Measurements from ENCODE around the gene FAM171A2.
"Not testable (repeated sequence)": the region's sequence is repeated elsewhere in the genome, so short reads cannot be mapped to it uniquely, and the experiment has no call there.

FAM171A2 gene

GRCh38 chr17:44367231-44367979, 3.8 kb upstream of the FAM171A2 start:
- no peak overlapping the region for H3K14ac ChIP-seq (ENCODE audit: low read length)
- H3K4me1 ChIP-seq (ENCODE audit: control insufficient read depth in 1 of 2, insufficient read depth in 2 of 2, low read length in 2 of 2): peaks cover 2 to 5% of the 10 kb centered on the region in 2 experiments
- no peak for DNase-seq
- no peak overlapping the region for H4K12ac ChIP-seq (ENCODE audit: low read depth, low read length)
- no CpG with 5 or more reads among the region's 7 CpGs for WGBS (ENCODE audit: extremely low coverage, insufficient coverage, insufficient read length)
- H3K9me3 ChIP-seq (ENCODE audit: insufficient read depth, low read depth, low read length): no peaks in the 10 kb centered on the region
- H2AK5ac ChIP-seq (ENCODE audit: low read length): no peak overlapping the region
- H2BK120ac ChIP-seq (ENCODE audit: insufficient read depth, low read length, poor library complexity): no peak overlapping the region
- no peak overlapping the region for H4K91ac ChIP-seq (ENCODE audit: low read depth, low read length)
- no peak overlapping the region for H3K4me2 ChIP-seq (ENCODE audit: low read length)
- H3K23ac ChIP-seq (ENCODE audit: low read length): no peak overlapping the region
- no peak overlapping the region for H2BK5ac ChIP-seq (ENCODE audit: low read depth, low read length, poor library complexity)
- no peak overlapping the region for H4K8ac ChIP-seq (ENCODE audit: low read depth, low read length)
- no peak overlapping the region for H3K27ac ChIP-seq (ENCODE audit: low read depth, low read length)
- no peak overlapping the region for H3K4ac ChIP-seq (ENCODE audit: low read depth, low read length)
- peaks cover 6% of the 10 kb centered on the region for H3K79me1 ChIP-seq (ENCODE audit: low read length)
- H3K27me3 ChIP-seq (ENCODE audit: insufficient read depth, low read length): no peaks in the 10 kb centered on the region
- no peak overlapping the region for H2BK12ac ChIP-seq (ENCODE audit: low read length)
- peaks cover 6% of the 10 kb centered on the region for H3K79me2 ChIP-seq (ENCODE audit: control insufficient read depth, insufficient read depth, low read length, poor library complexity)
- no peaks in the 10 kb centered on the region for H3K36me3 ChIP-seq (ENCODE audit: control insufficient read depth in 1 of 2, insufficient read depth in 2 of 2, low read length in 2 of 2)
- no peak overlapping the region for H3K9ac ChIP-seq (ENCODE audit: low read length)
- H3K18ac ChIP-seq (ENCODE audit: low read length): no peak overlapping the region
- no peak overlapping the region for H2AFZ ChIP-seq (ENCODE audit: insufficient read depth, low read length, poor library complexity)
- no peak overlapping the region for H3K4me3 ChIP-seq (ENCODE audit: low read depth, low read length)

GRCh38 chr17:44365051-44365450, 1.4 kb upstream of the FAM171A2 start:
- peaks cover 2 to 11% of the 10 kb centered on the region in 2 experiments for H3K4me1 ChIP-seq (ENCODE audit: control insufficient read depth in 1 of 2, insufficient read depth in 2 of 2, low read length in 2 of 2)
- not testable (repeated sequence) for H3K23ac ChIP-seq (ENCODE audit: low read length); H3K18ac ChIP-seq (ENCODE audit: low read length); H3K14ac ChIP-seq (ENCODE audit: low read length); H3K4me3 ChIP-seq (ENCODE audit: low read depth, low read length); H3K27me3 ChIP-seq (ENCODE audit: insufficient read depth, low read length); H3K27ac ChIP-seq (ENCODE audit: low read depth, low read length); H3K9ac ChIP-seq (ENCODE audit: low read length); H2AFZ ChIP-seq (ENCODE audit: insufficient read depth, low read length, poor library complexity); H3K79me2 ChIP-seq (ENCODE audit: control insufficient read depth, insufficient read depth, low read length, poor library complexity); H4K8ac ChIP-seq (ENCODE audit: low read depth, low read length); H3K9me3 ChIP-seq (ENCODE audit: insufficient read depth, low read depth, low read length); DNase-seq; H2AK5ac ChIP-seq (ENCODE audit: low read length); H4K12ac ChIP-seq (ENCODE audit: low read depth, low read length); H3K4ac ChIP-seq (ENCODE audit: low read depth, low read length); H3K79me1 ChIP-seq (ENCODE audit: low read length); H2BK12ac ChIP-seq (ENCODE audit: low read length); H2BK5ac ChIP-seq (ENCODE audit: low read depth, low read length, poor library complexity); H4K91ac ChIP-seq (ENCODE audit: low read depth, low read length); H3K36me3 ChIP-seq (ENCODE audit: control insufficient read depth in 1 of 2, insufficient read depth in 2 of 2, low read length in 2 of 2); H2BK120ac ChIP-seq (ENCODE audit: insufficient read depth, low read length, poor library complexity); H3K4me2 ChIP-seq (ENCODE audit: low read length)
- WGBS (ENCODE audit: extremely low coverage, insufficient coverage, insufficient read length): no CpG with 5 or more reads among the region's 5 CpGs

GRCh38 chr17:44362949-44363612, 572 bp downstream of the FAM171A2 start:
- H3K23ac ChIP-seq (ENCODE audit: low read length): no peak overlapping the region
- H4K91ac ChIP-seq (ENCODE audit: low read depth, low read length): peak overlapping the region; percentile 86
- H3K18ac ChIP-seq (ENCODE audit: low read length): peak overlapping the region; percentile 88
- peak overlapping the region; percentile 95 for H3K4me2 ChIP-seq (ENCODE audit: low read length)
- peak overlapping the region; percentile 83 for H2AFZ ChIP-seq (ENCODE audit: insufficient read depth, low read length, poor library complexity)
- H3K9ac ChIP-seq (ENCODE audit: low read length): peak overlapping the region; percentile 92
- H2BK5ac ChIP-seq (ENCODE audit: low read depth, low read length, poor library complexity): no peak overlapping the region
- no peaks in the 10 kb centered on the region for H3K27me3 ChIP-seq (ENCODE audit: insufficient read depth, low read length)
- no CpG with 5 or more reads among the region's 45 CpGs for WGBS (ENCODE audit: extremely low coverage, insufficient coverage, insufficient read length)
- H4K8ac ChIP-seq (ENCODE audit: low read depth, low read length): peak overlapping the region; percentile 75
- H3K4me3 ChIP-seq (ENCODE audit: low read depth, low read length): peak overlapping the region; percentile 80
- no peaks in the 10 kb centered on the region for H3K36me3 ChIP-seq (ENCODE audit: control insufficient read depth in 1 of 2, insufficient read depth in 2 of 2, low read length in 2 of 2)
- peak overlapping the region; percentile 30 for H2BK120ac ChIP-seq (ENCODE audit: insufficient read depth, low read length, poor library complexity)
- no peak overlapping the region for H2AK5ac ChIP-seq (ENCODE audit: low read length)
- H3K4ac ChIP-seq (ENCODE audit: low read depth, low read length): peak overlapping the region; percentile 69
- peaks cover 6% of the 10 kb centered on the region for H3K79me2 ChIP-seq (ENCODE audit: control insufficient read depth, insufficient read depth, low read length, poor library complexity)
- peaks cover 2 to 11% of the 10 kb centered on the region in 2 experiments for H3K4me1 ChIP-seq (ENCODE audit: control insufficient read depth in 1 of 2, insufficient read depth in 2 of 2, low read length in 2 of 2)
- peaks cover 6% of the 10 kb centered on the region for H3K79me1 ChIP-seq (ENCODE audit: low read length)
- no peaks in the 10 kb centered on the region for H3K9me3 ChIP-seq (ENCODE audit: insufficient read depth, low read depth, low read length)
- peak overlapping the region; percentile 81 for H3K14ac ChIP-seq (ENCODE audit: low read length)
- no peak overlapping the region for H2BK12ac ChIP-seq (ENCODE audit: low read length)
- peak overlapping the region; percentile 64 for H4K12ac ChIP-seq (ENCODE audit: low read depth, low read length)
- H3K27ac ChIP-seq (ENCODE audit: low read depth, low read length): no peak overlapping the region
- DNase-seq: peak in 1 of 2 donors; percentile 40

DNA sequence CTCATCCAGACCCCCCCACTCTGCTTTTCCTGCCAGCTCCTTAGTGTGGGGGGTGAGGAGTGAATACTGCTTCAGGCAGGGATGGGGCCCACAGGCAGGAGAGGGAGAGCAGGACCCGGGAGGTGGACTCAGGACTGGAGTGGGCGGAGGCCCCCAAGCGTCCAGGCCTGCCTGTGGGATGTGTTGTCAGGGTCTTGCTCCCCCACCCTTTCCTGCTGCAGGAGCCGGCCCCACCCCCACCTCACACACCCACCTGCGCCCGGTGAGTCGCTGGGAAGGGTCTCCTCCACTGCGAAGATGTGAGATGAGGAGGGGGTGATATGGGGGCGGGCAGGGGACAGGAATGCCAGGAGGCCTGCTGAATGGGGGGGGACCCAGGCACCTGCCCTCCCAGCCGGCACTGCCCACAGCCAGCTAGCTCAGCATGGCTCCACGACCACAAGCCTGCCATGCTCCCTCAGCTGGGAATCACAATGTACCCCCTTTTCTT, 1.1 kb downstream of the FAM171A2 start:
- Histone ChIP-seq H3K27me3 (ENCODE audit: insufficient read depth, low read length) (no peaks in the 10 kb centered on the region), H2BK12ac (ENCODE audit: low read length) (no peak overlapping the region), H3K79me1 (ENCODE audit: low read length) (peaks cover 6% of the 10 kb centered on the region), H3K9me3 (ENCODE audit: insufficient read depth, low read depth, low read length) (no peaks in the 10 kb centered on the region), H3K4me1 (ENCODE audit: control insufficient read depth in 1 of 2, insufficient read depth in 2 of 2, low read length in 2 of 2) (peaks cover 2 to 11% of the 10 kb centered on the region in 2 experiments), H4K91ac (ENCODE audit: low read depth, low read length) (no peak overlapping the region), H2BK5ac (ENCODE audit: low read depth, low read length, poor library complexity) (no peak overlapping the region), H3K18ac (ENCODE audit: low read length) (peak overlapping the region; percentile 58), H3K9ac (ENCODE audit: low read length) (no peak overlapping the region), H3K4me2 (ENCODE audit: low read length) (peak overlapping the region; percentile 95), H3K14ac (ENCODE audit: low read length) (no peak overlapping the region), H4K12ac (ENCODE audit: low read depth, low read length) (no peak overlapping the region), H2AK5ac (ENCODE audit: low read length) (no peak overlapping the region), H3K36me3 (ENCODE audit: control insufficient read depth in 1 of 2, insufficient read depth in 2 of 2, low read length in 2 of 2) (no peaks in the 10 kb centered on the region), H3K27ac (ENCODE audit: low read depth, low read length) (no peak overlapping the region), H2BK120ac (ENCODE audit: insufficient read depth, low read length, poor library complexity) (no peak overlapping the region), H4K8ac (ENCODE audit: low read depth, low read length) (no peak overlapping the region), H3K4me3 (ENCODE audit: low read depth, low read length) (peak overlapping the region; percentile 80), H3K4ac (ENCODE audit: low read depth, low read length) (no peak overlapping the region), H3K79me2 (ENCODE audit: control insufficient read depth, insufficient read depth, low read length, poor library complexity) (peaks cover 6% of the 10 kb centered on the region), H3K23ac (ENCODE audit: low read length) (no peak overlapping the region), H2AFZ (ENCODE audit: insufficient read depth, low read length, poor library complexity) (no peak overlapping the region)
- no CpG with 5 or more reads among the region's 11 CpGs for WGBS (ENCODE audit: extremely low coverage, insufficient coverage, insufficient read length)
- DNase-seq: no peak
